Vagina (tissue), 2 donors: Measurements from ENCODE around the gene NCBP1. TPM values are rescaled to one million over a fixed set of nuclear protein-coding genes. Genes with fewer than 3 reads are reported as not detected.
A peak's percentile ranks its signal among the peaks of the same experiment; 100 is the strongest.

Experiments used
- DNase-seq, 2 donors: peaks; one replicate each; pipeline ENCODE4 v3.0.0-alpha.2; 2017; ENCODE audit errors: extremely low spot score in 2 of 2
- H3K27ac ChIP-seq: fragments of 200-600 bp; sonication (generic); one replicate; pipeline ENCODE4 v1.5.1; 2019
- H3K27me3 ChIP-seq: fragments of 200-600 bp; sonication (generic); one replicate; pipeline ENCODE4 v1.5.1; 2019
- H3K36me3 ChIP-seq, 2 donors: fragments of 200-600 bp; sonication (generic); one replicate each; pipeline ENCODE4 v1.5.1; 2017 to 2019
- H3K4me1 ChIP-seq: fragments of 200-600 bp; sonication (generic); one replicate; pipeline ENCODE4 v1.5.1; 2019
- H3K4me3 ChIP-seq, 2 donors: fragments of 200-600 bp; sonication (generic); 1 replicate in 1 of 2; 2 replicates in 1 of 2; pipeline ENCODE4 v1.5.1; 2016 to 2019
- H3K9me3 ChIP-seq: fragments of 200-600 bp; sonication (generic); one replicate; pipeline ENCODE4 v1.5.1; 2019
- POLR2A ChIP-seq, 2 donors: fragments of 450-650 bp; IDR thresholded peaks; one replicate each; pipeline ENCODE4 v1.6.1; 2017; ENCODE audit warnings: antibody characterized with exemption in 2 of 2, mild to moderate bottlenecking in 2 of 2, moderate library complexity in 2 of 2
- POLR2AphosphoS5 ChIP-seq, 2 donors: sonication (generic); formaldehyde crosslinking; IDR thresholded peaks; one replicate each; pipeline ENCODE4 v1.9.0; 2017; ENCODE audit warnings: antibody characterized with exemption in 2 of 2, mild to moderate bottlenecking in 2 of 2, low read depth in 1 of 2; ENCODE audit not compliant: insufficient read depth in 1 of 2
- intact Hi-C: fragments of 100-400 bp; cut with DNase I; formaldehyde crosslinking; loops from one replicate; pipeline ENCODE4 v1.15.1; 2023
- total RNA-seq: library from RNA; depleted of rRNA; stranded (reverse); fragments of >200 nt; gene quantifications from one replicate; pipeline ENCODE4 v1.2.3, GENCODE V29; 2016
- TF ChIP-seq, protein P1 (sequence below), 3 experiments: fragments of 450-650 bp in 2 of 3; fragments of 200-600 bp in 1 of 3; sonication (generic) in 1 of 3; IDR thresholded peaks; one replicate each; pipeline ENCODE4 v1.5.1; 2017 to 2019; ENCODE audit warnings: antibody characterized with exemption in 3 of 3, mild to moderate bottlenecking in 2 of 3, moderate library complexity in 2 of 3

NCBP1 gene
- total RNA-seq, 1 donor from 2014 or later = 23.3 TPM

GRCh38 chr9:97632248-97632984 is 1.2 kb upstream of the NCBP1 start:
- H3K4me1 ChIP-seq = peaks cover 63% of the 10 kb centered on the region
- H3K27ac ChIP-seq = peak overlapping the region; percentile 98
- peak in 1 of 2 donors; percentile 89 for DNase-seq
- no peaks in the 10 kb centered on the region for H3K36me3 ChIP-seq
- H3K9me3 ChIP-seq = no peaks in the 10 kb centered on the region
- peak overlapping the region; percentile 92 to 93 for H3K4me3 ChIP-seq
- H3K27me3 ChIP-seq = no peaks in the 10 kb centered on the region
- intact Hi-C loops = no loop called here
- TF ChIP-seq, protein P1, sequence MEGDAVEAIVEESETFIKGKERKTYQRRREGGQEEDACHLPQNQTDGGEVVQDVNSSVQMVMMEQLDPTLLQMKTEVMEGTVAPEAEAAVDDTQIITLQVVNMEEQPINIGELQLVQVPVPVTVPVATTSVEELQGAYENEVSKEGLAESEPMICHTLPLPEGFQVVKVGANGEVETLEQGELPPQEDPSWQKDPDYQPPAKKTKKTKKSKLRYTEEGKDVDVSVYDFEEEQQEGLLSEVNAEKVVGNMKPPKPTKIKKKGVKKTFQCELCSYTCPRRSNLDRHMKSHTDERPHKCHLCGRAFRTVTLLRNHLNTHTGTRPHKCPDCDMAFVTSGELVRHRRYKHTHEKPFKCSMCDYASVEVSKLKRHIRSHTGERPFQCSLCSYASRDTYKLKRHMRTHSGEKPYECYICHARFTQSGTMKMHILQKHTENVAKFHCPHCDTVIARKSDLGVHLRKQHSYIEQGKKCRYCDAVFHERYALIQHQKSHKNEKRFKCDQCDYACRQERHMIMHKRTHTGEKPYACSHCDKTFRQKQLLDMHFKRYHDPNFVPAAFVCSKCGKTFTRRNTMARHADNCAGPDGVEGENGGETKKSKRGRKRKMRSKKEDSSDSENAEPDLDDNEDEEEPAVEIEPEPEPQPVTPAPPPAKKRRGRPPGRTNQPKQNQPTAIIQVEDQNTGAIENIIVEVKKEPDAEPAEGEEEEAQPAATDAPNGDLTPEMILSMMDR (IDR thresholded peaks at IDR 0.05) = no peak
- TF ChIP-seq POLR2A (IDR thresholded peaks at IDR 0.05) (no peak), POLR2AphosphoS5 (IDR thresholded peaks at IDR 0.05; ENCODE audit: insufficient read depth in 1 of 2, low read depth in 1 of 2) (no peak)

GRCh38 chr9:97633859-97634490 is 354 bp downstream of the NCBP1 start:
- no peak for DNase-seq

GRCh38 chr9:97635026-97635425 is 1.4 kb downstream of the NCBP1 start:
- H3K9me3 ChIP-seq = no peaks in the 10 kb centered on the region
- H3K36me3 ChIP-seq = no peaks in the 10 kb centered on the region
- no peaks in the 10 kb centered on the region for H3K27me3 ChIP-seq
- intact Hi-C loops = no loop called here
- no peak overlapping the region for H3K27ac ChIP-seq
- peak overlapping the region in 1 of 2 donors; percentile 92 for H3K4me3 ChIP-seq
- peaks cover 63% of the 10 kb centered on the region for H3K4me1 ChIP-seq
- TF ChIP-seq POLR2A (IDR thresholded peaks at IDR 0.05) = no peak
- TF ChIP-seq, protein P1 (IDR thresholded peaks at IDR 0.05) = no peak
- no peak for TF ChIP-seq POLR2AphosphoS5 (IDR thresholded peaks at IDR 0.05; ENCODE audit: insufficient read depth in 1 of 2, low read depth in 1 of 2)
- no peak for DNase-seq

More at GRCh38 chr9:97633859-97634490, 354 bp downstream of the NCBP1 start:
- TF ChIP-seq POLR2AphosphoS5 (IDR thresholded peaks at IDR 0.05; ENCODE audit: insufficient read depth in 1 of 2, low read depth in 1 of 2) = no peak
- TF ChIP-seq POLR2A (IDR thresholded peaks at IDR 0.05) = no peak
- TF ChIP-seq, protein P1 (IDR thresholded peaks at IDR 0.05) = no peak
- no peaks in the 10 kb centered on the region for H3K36me3 ChIP-seq
- no peaks in the 10 kb centered on the region for H3K9me3 ChIP-seq
- H3K4me1 ChIP-seq = peaks cover 62% of the 10 kb centered on the region
- H3K4me3 ChIP-seq = peak overlapping the region; percentile 92 to 93
- intact Hi-C loops = no loop called here
- peak overlapping the region; percentile 98 for H3K27ac ChIP-seq
- H3K27me3 ChIP-seq = no peaks in the 10 kb centered on the region

DNA sequence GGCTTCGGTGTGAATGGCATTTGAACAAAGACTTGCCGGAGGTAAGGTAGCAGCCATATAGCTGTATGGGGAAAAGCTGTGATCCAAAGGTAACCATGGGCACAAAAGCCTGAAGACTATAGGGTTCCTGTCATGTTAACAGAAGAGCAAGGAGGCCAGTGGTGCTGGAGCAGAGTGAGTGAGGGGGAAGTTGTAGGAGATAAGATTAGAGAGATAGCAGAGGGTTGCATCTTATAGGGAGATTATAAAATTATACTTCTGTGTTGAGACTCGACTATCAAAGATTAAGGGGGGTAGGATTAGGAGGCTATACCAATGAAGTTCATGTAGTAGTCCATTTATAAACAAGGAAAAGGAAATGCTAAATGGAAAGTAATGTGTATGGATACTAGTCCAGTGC is 3.3 kb downstream of the NCBP1 start:
- intact Hi-C loops = no loop called here
- no peak overlapping the region for H3K4me3 ChIP-seq
- no peak overlapping the region for H3K27ac ChIP-seq
- no peaks in the 10 kb centered on the region for H3K27me3 ChIP-seq
- H3K9me3 ChIP-seq = no peaks in the 10 kb centered on the region
- peaks cover 58% of the 10 kb centered on the region for H3K4me1 ChIP-seq
- no peaks in the 10 kb centered on the region for H3K36me3 ChIP-seq
- DNase-seq = no peak
- TF ChIP-seq, protein P1 (IDR thresholded peaks at IDR 0.05) = no peak
- no peak for TF ChIP-seq POLR2AphosphoS5 (IDR thresholded peaks at IDR 0.05; ENCODE audit: insufficient read depth in 1 of 2, low read depth in 1 of 2)

DNA sequence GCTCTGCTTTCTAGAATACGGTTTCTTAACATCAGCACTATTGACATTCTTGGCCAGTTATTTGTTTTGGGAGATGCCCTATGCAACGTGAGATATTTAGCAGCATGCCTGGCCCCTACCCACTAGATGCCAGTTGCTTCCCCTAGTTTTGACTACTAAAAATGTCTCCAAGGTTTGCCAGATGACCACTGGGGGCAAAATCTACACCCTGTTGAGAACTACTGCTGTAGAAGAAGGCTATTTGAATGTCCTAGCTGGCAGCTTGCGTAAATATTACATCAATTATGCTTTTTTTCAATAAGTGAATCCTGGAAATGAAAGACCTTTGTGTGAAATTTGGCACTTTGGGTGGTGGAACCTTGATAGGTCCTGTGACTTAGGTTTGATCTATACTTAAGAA is 5.0 kb downstream of the NCBP1 start:
- H3K36me3 ChIP-seq = peaks cover 0 to 8% of the 10 kb centered on the region in 2 donors
- no peaks in the 10 kb centered on the region for H3K27me3 ChIP-seq
- no peak for DNase-seq
- H3K4me1 ChIP-seq = peaks cover 53% of the 10 kb centered on the region
- no peak overlapping the region for H3K4me3 ChIP-seq
- TF ChIP-seq, protein P1 (IDR thresholded peaks at IDR 0.05) = no peak
- TF ChIP-seq POLR2AphosphoS5 (IDR thresholded peaks at IDR 0.05; ENCODE audit: insufficient read depth in 1 of 2, low read depth in 1 of 2) (no peak), POLR2A (IDR thresholded peaks at IDR 0.05) (no peak)
- no peaks in the 10 kb centered on the region for H3K9me3 ChIP-seq
- H3K27ac ChIP-seq = no peak overlapping the region
- intact Hi-C loops = no loop called here
